Panc1 (cell line): Measurements from ENCODE around the gene CENPU. TPM values are rescaled to one million over a fixed set of nuclear protein-coding genes. Genes with fewer than 3 reads are reported as not detected.

Source experiments
- ATAC-seq: fragments of 200-7000 bp; cut with Tn5 transposase; 2 replicates; pipeline ENCODE4 v1.9.1; 2020; ENCODE audit warnings: mild to moderate bottlenecking, moderate library complexity
- BruUV-seq: library from RNA; stranded (reverse); fragments of 400-500 nt; replicated peaks from 2 replicates; lab custom pipeline; 2021; lab: Mats Ljungman, UMichigan
- CTCF ChIA-PET: fragments of 300-600 bp; sonication (Branson Sonifier 250); formaldehyde crosslinking; loops from one replicate; lab custom pipeline; 2022; ENCODE audit warnings: antibody characterized with exemption; lab: Charles Lee
- POLR2A ChIA-PET: fragments of 300-600 bp; sonication (Branson Sonifier 250); formaldehyde crosslinking; loops from one replicate; lab custom pipeline; 2022; ENCODE audit warnings: antibody characterized with exemption; lab: Charles Lee
- DNase-seq: peaks from one replicate; pipeline ENCODE4 v3.0.0-alpha.2; 2010; ENCODE audit warnings: low read depth, low spot score
- H3K27ac ChIP-seq: 2 replicates; pipeline ENCODE4 v1.5.1; 2011; ENCODE audit warnings: mild to moderate bottlenecking, low read length, inconsistent platforms
- H3K27me3 ChIP-seq: fragments of 200-500 bp; sonication (Bioruptor generic); 2 replicates; pipeline ENCODE4 v1.6.0; 2014; ENCODE audit warnings: low read length, inconsistent platforms; ENCODE audit not compliant: control insufficient read depth, insufficient read depth
- H3K36me3 ChIP-seq: fragments of 200-500 bp; sonication (Bioruptor generic); 2 replicates; pipeline ENCODE4 v1.5.1; 2014; ENCODE audit warnings: inconsistent platforms, mild to moderate bottlenecking, low read length, moderate library complexity; ENCODE audit not compliant: control insufficient read depth, insufficient read depth
- H3K4me1 ChIP-seq: 2 replicates; pipeline ENCODE4 v1.5.1; 2011; ENCODE audit warnings: inconsistent platforms, mild to moderate bottlenecking, low read length, moderate library complexity; ENCODE audit not compliant: control insufficient read depth, insufficient read depth
- H3K4me3 ChIP-seq, 2 experiments: 2 replicates each; pipeline ENCODE4 v1.5.1; 2011 to 2012; ENCODE audit warnings: low read depth in 2 of 2, low read length in 2 of 2, mild to moderate bottlenecking in 2 of 2, inconsistent platforms in 1 of 2, moderate library complexity in 1 of 2
- H3K9me3 ChIP-seq: fragments of 200-500 bp; sonication (Bioruptor generic); 2 replicates; pipeline ENCODE4 v1.5.1; 2014; ENCODE audit warnings: low read depth, mild to moderate bottlenecking, inconsistent platforms, low read length, moderate library complexity; ENCODE audit not compliant: control insufficient read depth, insufficient read depth
- POLR2AphosphoS5 ChIP-seq: IDR thresholded peaks from 2 replicates; pipeline ENCODE4 v1.6.1; 2012; ENCODE audit warnings: mild to moderate bottlenecking, low read depth, low read length, moderate library complexity
- SIN3A ChIP-seq: IDR thresholded peaks from 2 replicates; pipeline ENCODE4 v1.6.1; 2012; ENCODE audit warnings: low read depth, mild to moderate bottlenecking, low read length, moderate library complexity, borderline replicate concordance; ENCODE audit not compliant: insufficient read depth
- TCF7L2 ChIP-seq: IDR thresholded peaks from 2 replicates; pipeline ENCODE4 v1.6.1; 2011; ENCODE audit warnings: mild to moderate bottlenecking, low read depth, low read length, inconsistent platforms
- in situ Hi-C: cut with HindIII; loops from 2 replicates; pipeline ENCODE4 v1.10.0; 2016; ENCODE audit warnings: low sequenced_read_pairs, low pct_unique_long_range_greater_than_20kb
- intact Hi-C: fragments of 100-400 bp; cut with micrococcal nuclease; formaldehyde crosslinking; loops from one replicate; pipeline ENCODE4 v1.10.0; 2022; ENCODE audit not compliant: unreplicated experiment
- total RNA-seq: library from RNA; stranded (reverse); gene quantifications from one replicate; pipeline ENCODE4 v1.2.1, GENCODE V29; 2021; ENCODE audit not compliant: unreplicated experiment
- TF ChIP-seq, protein P1 (sequence below): fragments of 450-650 bp; IDR thresholded peaks from 2 replicates; pipeline ENCODE4 v1.5.1; 2017; ENCODE audit warnings: mild to moderate bottlenecking
- TF ChIP-seq, protein P2 (sequence below), 2 experiments: IDR thresholded peaks; 2 replicates each; pipeline ENCODE4 v1.6.1; 2011 to 2012; ENCODE audit warnings: low read depth in 2 of 2, control low read depth in 1 of 2, low read length in 1 of 2, mild to moderate bottlenecking in 1 of 2, moderate library complexity in 1 of 2; ENCODE audit not compliant: insufficient read depth in 1 of 2

CENPU gene
- total RNA-seq, 1 experiment from 2014 or later, result 16.6 TPM

DNA sequence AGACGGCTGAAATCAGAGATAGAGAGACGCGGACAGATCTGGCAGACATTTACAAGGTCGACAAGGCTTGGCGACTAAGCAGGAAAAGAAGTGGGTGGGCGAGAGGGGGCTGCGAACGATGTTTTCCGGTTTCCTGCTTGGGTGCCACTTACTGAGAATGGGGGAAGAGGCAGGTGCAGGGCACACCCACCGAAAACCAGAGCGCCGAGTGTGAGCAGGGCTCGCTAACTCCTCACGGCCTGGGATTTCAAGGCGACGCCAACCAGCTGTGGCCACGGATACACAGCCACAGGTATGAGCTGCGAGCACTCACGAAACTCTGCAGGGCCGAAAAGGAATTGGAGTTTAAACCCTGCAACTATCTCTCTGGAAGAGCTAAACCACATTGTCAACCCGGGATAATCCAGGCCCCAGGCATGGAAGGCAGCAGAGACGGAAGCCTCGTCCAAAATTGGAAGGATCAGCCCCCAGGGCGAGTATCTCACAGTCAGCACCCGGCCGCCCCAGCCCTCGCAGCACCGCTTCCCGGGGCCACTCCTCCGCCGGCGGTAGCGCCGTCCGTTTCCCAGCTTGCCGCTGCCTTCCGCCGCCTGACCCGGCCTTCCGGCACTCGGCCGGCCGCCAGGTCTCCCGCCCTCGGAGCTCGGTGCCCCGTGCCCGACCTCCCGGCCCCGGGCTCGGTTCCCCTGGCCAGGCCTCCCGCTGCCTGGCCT is 85.4 kb downstream of the CENPU start:
- ChIA-PET POLR2A (no interaction called here), CTCF (no interaction called here)
- ATAC-seq (peak; percentile 45), DNase-seq (no peak)
- intact Hi-C loops (no loop called here), in situ Hi-C loops (no loop called here)
- Histone ChIP-seq H3K4me1 (peaks cover 12% of the 10 kb centered on the region), H3K36me3 (no peaks in the 10 kb centered on the region; the same call in 1 of the 2 replicates), H3K27me3 (no peaks in the 10 kb centered on the region), H3K27ac (peak overlapping the region; percentile 77), H3K9me3 (no peaks in the 10 kb centered on the region), H3K4me3 (peak overlapping the region; percentile 69 to 71)
- 0 out of 2 replicates have a peak, but pooled peaks have one; percentile 5 for TF ChIP-seq SIN3A
- no peak for TF ChIP-seq POLR2AphosphoS5
- no TSS peak for BruUV-seq

DNA sequence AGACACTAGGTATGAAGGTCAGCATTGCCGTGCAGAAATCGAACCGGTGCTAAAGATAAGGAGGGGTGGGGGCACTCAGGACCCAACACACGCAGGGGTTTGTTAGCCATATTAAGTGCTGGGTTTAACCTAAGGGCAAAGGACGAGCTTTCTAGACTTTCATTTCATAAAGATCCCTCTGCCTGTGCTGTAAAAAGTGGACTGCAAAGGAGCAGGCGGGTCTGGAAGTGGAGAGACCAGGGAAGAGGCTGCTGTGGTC is 85.9 kb downstream of the CENPU start:
- POLR2A ChIA-PET, result no interaction called here
- BruUV-seq, result no TSS peak
- H3K36me3 ChIP-seq, result no peaks in the 10 kb centered on the region; the same call in 1 of the 2 replicates
- DNase-seq (no peak), ATAC-seq (no peak)
- no peaks in the 10 kb centered on the region for H3K9me3 ChIP-seq
- in situ Hi-C loops, result no loop called here
- H3K4me3 ChIP-seq, result peak overlapping the region; percentile 69 to 71
- TF ChIP-seq TCF7L2, result no peak
- TF ChIP-seq SIN3A, result no peak
- peaks cover 12% of the 10 kb centered on the region for H3K4me1 ChIP-seq
- H3K27me3 ChIP-seq, result no peaks in the 10 kb centered on the region
- H3K27ac ChIP-seq, result peak overlapping the region; percentile 77
- intact Hi-C loops, result no loop called here
- CTCF ChIA-PET, result no interaction called here

DNA sequence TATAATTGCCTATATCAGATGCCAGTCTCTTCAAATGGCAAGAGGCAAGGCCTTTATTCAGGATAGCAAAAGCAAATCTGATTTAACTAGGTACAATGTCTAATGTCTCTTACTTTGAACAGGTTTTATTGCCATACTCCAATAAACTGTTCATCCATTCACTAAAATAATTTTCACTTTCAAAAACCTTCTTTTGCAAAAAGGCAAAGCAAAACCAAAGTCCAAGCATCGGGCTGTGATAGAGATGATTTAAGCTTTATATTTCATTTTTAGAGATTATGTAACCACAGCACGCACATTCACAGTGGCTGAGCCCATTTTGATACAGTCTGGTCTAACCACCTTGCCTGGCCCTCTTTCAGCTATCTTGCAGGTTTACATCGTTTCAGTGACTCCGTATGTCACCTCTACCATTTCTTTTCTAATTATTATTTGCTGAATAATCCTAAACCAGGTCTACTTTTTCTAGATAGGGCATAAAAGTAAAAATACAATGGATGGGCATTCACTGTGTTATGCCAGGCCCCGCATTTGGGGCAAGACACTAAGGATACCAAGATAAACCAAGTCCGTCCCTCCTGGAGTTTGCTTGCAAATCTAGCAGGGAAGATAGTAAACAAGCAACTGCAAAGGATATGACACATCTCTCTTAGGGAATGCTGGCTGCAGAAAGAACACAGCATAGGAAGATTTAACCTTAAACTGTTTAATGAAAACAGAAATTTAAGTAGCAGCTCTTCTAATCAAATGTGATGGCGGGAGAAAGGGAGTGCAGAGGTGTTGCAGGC is 86.4 kb downstream of the CENPU start:
- in situ Hi-C loops (no loop called here), intact Hi-C loops (no loop called here)
- ChIA-PET POLR2A (no interaction called here), CTCF (no interaction called here)
- no TSS peak for BruUV-seq
- TF ChIP-seq TCF7L2 (no peak), SIN3A (no peak), POLR2AphosphoS5 (no peak)
- TF ChIP-seq, protein P1, sequence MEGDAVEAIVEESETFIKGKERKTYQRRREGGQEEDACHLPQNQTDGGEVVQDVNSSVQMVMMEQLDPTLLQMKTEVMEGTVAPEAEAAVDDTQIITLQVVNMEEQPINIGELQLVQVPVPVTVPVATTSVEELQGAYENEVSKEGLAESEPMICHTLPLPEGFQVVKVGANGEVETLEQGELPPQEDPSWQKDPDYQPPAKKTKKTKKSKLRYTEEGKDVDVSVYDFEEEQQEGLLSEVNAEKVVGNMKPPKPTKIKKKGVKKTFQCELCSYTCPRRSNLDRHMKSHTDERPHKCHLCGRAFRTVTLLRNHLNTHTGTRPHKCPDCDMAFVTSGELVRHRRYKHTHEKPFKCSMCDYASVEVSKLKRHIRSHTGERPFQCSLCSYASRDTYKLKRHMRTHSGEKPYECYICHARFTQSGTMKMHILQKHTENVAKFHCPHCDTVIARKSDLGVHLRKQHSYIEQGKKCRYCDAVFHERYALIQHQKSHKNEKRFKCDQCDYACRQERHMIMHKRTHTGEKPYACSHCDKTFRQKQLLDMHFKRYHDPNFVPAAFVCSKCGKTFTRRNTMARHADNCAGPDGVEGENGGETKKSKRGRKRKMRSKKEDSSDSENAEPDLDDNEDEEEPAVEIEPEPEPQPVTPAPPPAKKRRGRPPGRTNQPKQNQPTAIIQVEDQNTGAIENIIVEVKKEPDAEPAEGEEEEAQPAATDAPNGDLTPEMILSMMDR, result no peak
- TF ChIP-seq, protein P2, sequence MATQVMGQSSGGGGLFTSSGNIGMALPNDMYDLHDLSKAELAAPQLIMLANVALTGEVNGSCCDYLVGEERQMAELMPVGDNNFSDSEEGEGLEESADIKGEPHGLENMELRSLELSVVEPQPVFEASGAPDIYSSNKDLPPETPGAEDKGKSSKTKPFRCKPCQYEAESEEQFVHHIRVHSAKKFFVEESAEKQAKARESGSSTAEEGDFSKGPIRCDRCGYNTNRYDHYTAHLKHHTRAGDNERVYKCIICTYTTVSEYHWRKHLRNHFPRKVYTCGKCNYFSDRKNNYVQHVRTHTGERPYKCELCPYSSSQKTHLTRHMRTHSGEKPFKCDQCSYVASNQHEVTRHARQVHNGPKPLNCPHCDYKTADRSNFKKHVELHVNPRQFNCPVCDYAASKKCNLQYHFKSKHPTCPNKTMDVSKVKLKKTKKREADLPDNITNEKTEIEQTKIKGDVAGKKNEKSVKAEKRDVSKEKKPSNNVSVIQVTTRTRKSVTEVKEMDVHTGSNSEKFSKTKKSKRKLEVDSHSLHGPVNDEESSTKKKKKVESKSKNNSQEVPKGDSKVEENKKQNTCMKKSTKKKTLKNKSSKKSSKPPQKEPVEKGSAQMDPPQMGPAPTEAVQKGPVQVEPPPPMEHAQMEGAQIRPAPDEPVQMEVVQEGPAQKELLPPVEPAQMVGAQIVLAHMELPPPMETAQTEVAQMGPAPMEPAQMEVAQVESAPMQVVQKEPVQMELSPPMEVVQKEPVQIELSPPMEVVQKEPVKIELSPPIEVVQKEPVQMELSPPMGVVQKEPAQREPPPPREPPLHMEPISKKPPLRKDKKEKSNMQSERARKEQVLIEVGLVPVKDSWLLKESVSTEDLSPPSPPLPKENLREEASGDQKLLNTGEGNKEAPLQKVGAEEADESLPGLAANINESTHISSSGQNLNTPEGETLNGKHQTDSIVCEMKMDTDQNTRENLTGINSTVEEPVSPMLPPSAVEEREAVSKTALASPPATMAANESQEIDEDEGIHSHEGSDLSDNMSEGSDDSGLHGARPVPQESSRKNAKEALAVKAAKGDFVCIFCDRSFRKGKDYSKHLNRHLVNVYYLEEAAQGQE (IDR thresholded peaks at IDR 0.05; ENCODE audit: insufficient read depth in 1 of 2, low read depth in 2 of 2, low read length in 1 of 2), result no peak
- ATAC-seq (no peak), DNase-seq (no peak)
- Histone ChIP-seq H3K36me3 (no peaks in the 10 kb centered on the region; the same call in 1 of the 2 replicates), H3K4me3 (peak overlapping the region; percentile 69 to 71), H3K9me3 (no peaks in the 10 kb centered on the region), H3K27me3 (no peaks in the 10 kb centered on the region), H3K4me1 (peaks cover 12% of the 10 kb centered on the region), H3K27ac (peak overlapping the region; percentile 77)
